Ovary (tissue), 3 donors: ENCODE data around the gene PPFIBP2.

ENCODE experiments used
- CTCF ChIP-seq, 3 donors: fragments of 450-650 bp in 2 of 3; fragments of 200-600 bp in 1 of 3; IDR thresholded peaks; one replicate each; pipeline versions ENCODE4 v1.5.1 to v1.8.0; 2016 to 2022; ENCODE audit warnings: antibody characterized with exemption in 3 of 3, mild to moderate bottlenecking in 1 of 3
- POLR2A ChIP-seq: fragments of 450-650 bp; IDR thresholded peaks from one replicate; pipeline ENCODE4 v1.6.1; 2017; ENCODE audit warnings: antibody characterized with exemption, mild to moderate bottlenecking, moderate library complexity
- donor health status: DM: no; HTN: no; CAD: no.

- TF ChIP-seq CTCF (IDR thresholded peaks at IDR 0.05) (no peak), POLR2A (no peak)
Observed at GRCh38 chr11:7473717-7474116, 40.1 kb upstream of the PPFIBP2 start.
